ENCODE measurements around the gene ARHGAP24. TPM values are rescaled to one million over a fixed set of nuclear protein-coding genes. Genes with fewer than 3 reads are reported as not detected.

ARHGAP24 gene
- total RNA-seq = 10 to 100 TPM; 20.6 to 60.2 (median 37.2) TPM

DNA sequence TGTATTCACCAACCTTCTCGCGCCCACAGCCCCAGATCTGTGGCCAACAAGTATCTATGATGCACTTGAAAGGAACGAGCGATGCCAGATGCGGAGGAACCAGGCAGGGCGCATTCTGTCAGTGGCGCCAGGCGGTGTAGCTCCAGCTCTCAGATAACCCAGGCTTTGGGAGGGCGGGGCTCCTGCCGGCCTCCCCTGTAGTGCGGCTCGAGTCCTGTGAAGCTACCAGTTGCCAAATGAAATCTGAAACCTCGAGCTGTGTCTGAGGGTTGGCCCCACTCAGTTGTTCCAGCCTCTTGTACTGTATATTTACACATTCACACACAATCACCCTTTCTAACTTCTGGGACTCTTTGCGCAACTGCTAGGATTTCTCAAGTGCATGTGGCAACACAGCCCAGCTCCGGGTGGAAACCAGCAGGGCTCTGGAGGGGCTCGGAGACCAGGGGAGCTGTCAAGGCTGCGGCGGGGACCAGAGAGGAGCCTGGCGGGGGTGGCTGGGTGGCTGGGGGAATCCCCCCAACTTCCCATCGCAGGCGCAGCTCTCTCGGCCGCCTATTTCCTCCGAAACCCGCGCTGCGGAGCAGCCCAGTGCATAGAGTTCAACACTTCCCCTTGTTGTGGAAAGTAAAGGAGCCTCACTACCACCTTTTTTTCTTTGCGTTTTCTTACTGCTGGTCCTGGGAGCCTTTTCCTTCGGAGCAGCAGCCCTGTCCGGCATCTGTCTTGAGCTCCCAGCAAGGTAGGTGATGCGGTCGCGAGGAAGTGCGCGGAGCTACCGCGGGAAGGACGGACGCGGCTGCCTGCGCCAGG lies at the start of gene ARHGAP24:
TSS of gene ARHGAP24 (plus strand) at position 333 of the 813 bp plus-strand sequence.
- DNase-seq (ENCODE audit: low spot score in 2 of 2) = peak; percentile 54 to 73
- intact Hi-C loops (cut with DNase I; ENCODE audit: low total_unique reads) = no loop called here
- no peaks in the 10 kb centered on the region for H3K36me3 ChIP-seq
- no peaks in the 10 kb centered on the region for H3K4me1 ChIP-seq
- H3K9me3 ChIP-seq = no peaks in the 10 kb centered on the region
- peak within 1 kb of the TSS; percentile 77 to 88 for H3K27ac ChIP-seq
- H3K4me3 ChIP-seq = peak within 1 kb of the TSS; percentile 62 to 76 (median 66)
- TF ChIP-seq CTCF (IDR thresholded peaks at IDR 0.05) (no peak), POLR2A (IDR thresholded peaks at IDR 0.05) (peak; percentile 33), POLR2AphosphoS5 (IDR thresholded peaks at IDR 0.05) (peak in 2 of 3 donors; percentile 78 to 92)
- no peaks in the 10 kb centered on the region for H3K27me3 ChIP-seq

DNA sequence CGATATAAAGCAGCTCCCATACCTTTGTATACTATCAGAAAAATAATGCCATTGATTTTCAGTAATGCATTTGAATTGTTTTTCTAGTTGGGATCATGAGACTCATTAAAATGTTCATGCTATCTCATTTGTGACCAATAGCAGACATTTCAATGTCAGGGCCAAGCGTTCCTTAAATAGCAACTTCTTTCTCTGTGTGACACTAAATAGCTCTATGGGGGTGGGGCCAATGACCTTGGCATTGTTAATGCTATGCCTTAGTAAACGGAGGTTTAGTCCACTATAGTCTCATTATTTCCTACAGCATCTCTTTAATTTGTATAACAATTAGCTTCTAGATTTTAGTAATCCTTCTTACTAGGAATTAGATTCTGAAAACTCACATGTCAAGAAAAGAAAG lies 48.6 kb upstream of the ARHGAP24 start:
- TF ChIP-seq POLR2A (IDR thresholded peaks at IDR 0.05) = no peak
- no peak for TF ChIP-seq POLR2AphosphoS5 (IDR thresholded peaks at IDR 0.05)
- TF ChIP-seq CTCF (IDR thresholded peaks at IDR 0.05) = no peak
- intact Hi-C loops (cut with DNase I; ENCODE audit: low total_unique reads) = no loop called here
- no peak for DNase-seq (ENCODE audit: low spot score in 2 of 2)

GRCh38 chr4:85427123-85427522 lies 47.8 kb upstream of the ARHGAP24 start:
- H3K36me3 ChIP-seq = no peaks in the 10 kb centered on the region
- H3K27me3 ChIP-seq = no peaks in the 10 kb centered on the region
- TF ChIP-seq POLR2AphosphoS5 (IDR thresholded peaks at IDR 0.05) = no peak
- TF ChIP-seq CTCF (IDR thresholded peaks at IDR 0.05) = no peak
- TF ChIP-seq POLR2A (IDR thresholded peaks at IDR 0.05) = no peak
- H3K27ac ChIP-seq = no peak overlapping the region
- no peak for DNase-seq (ENCODE audit: low spot score in 2 of 2)
- no peaks in the 10 kb centered on the region for H3K4me1 ChIP-seq
- intact Hi-C loops (cut with DNase I; ENCODE audit: low total_unique reads) = no loop called here
- H3K4me3 ChIP-seq = no peak overlapping the region
- no peaks in the 10 kb centered on the region for H3K9me3 ChIP-seq

More for the DNA sequence above, 48.6 kb upstream of the ARHGAP24 start:
- no peak overlapping the region for H3K27ac ChIP-seq
- H3K4me3 ChIP-seq = no peak overlapping the region
- H3K9me3 ChIP-seq = no peaks in the 10 kb centered on the region
- no peaks in the 10 kb centered on the region for H3K36me3 ChIP-seq
- no peaks in the 10 kb centered on the region for H3K27me3 ChIP-seq
- no peaks in the 10 kb centered on the region for H3K4me1 ChIP-seq

- no peak for TF ChIP-seq POLR2A (IDR thresholded peaks at IDR 0.05)
- no peak for TF ChIP-seq CTCF (IDR thresholded peaks at IDR 0.05)
- no peak for TF ChIP-seq POLR2AphosphoS5 (IDR thresholded peaks at IDR 0.05)
- DNase-seq (ENCODE audit: low spot score in 2 of 2) = no peak
- Histone ChIP-seq H3K4me3 (no peak overlapping the region), H3K4me1 (no peaks in the 10 kb centered on the region), H3K27me3 (no peaks in the 10 kb centered on the region), H3K36me3 (no peaks in the 10 kb centered on the region), H3K9me3 (no peaks in the 10 kb centered on the region), H3K27ac (no peak overlapping the region)
- intact Hi-C loops (cut with DNase I; ENCODE audit: low total_unique reads) = no loop called here
Measured at GRCh38 chr4:85430226-85430625, 44.7 kb upstream of the ARHGAP24 start.

- no peaks in the 10 kb centered on the region for H3K4me1 ChIP-seq
- TF ChIP-seq CTCF (IDR thresholded peaks at IDR 0.05) (no peak), POLR2AphosphoS5 (IDR thresholded peaks at IDR 0.05) (no peak), POLR2A (IDR thresholded peaks at IDR 0.05) (no peak)
- DNase-seq (ENCODE audit: low spot score in 2 of 2) = no peak
- H3K27me3 ChIP-seq = no peaks in the 10 kb centered on the region
- no peaks in the 10 kb centered on the region for H3K9me3 ChIP-seq
- no peak overlapping the region for H3K4me3 ChIP-seq
- H3K27ac ChIP-seq = no peak overlapping the region
- no peaks in the 10 kb centered on the region for H3K36me3 ChIP-seq
- intact Hi-C loops (cut with DNase I; ENCODE audit: low total_unique reads) = no loop called here
Measured at GRCh38 chr4:85430697-85431096, 44.3 kb upstream of the ARHGAP24 start.

All from breast epithelium (tissue), 4 donors.